ENCODE data around the gene RNF2. TPM values are rescaled to one million over a fixed set of nuclear protein-coding genes. Genes with fewer than 3 reads are reported as not detected.

Gene RNF2
- total and polyA plus RNA-seq, 2 experiments from 2014 or later: 18.2 to 19.6 TPM

GRCh38 chr1:185077374-185077773 lies 32.0 kb downstream of the RNF2 start:
- Histone ChIP-seq H4K20me1 (ENCODE audit: insufficient read depth) (no peaks in the 10 kb centered on the region; the same call in 1 of the 2 replicates), H3K9ac (no peak overlapping the region), H3K9me2 (ENCODE audit: insufficient read depth) (no peaks in the 10 kb centered on the region; the same call in 1 of the 2 replicates), H3K9me3 (ENCODE audit: low read depth) (no peaks in the 10 kb centered on the region), H2AFZ (no peak overlapping the region), H3K79me2 (ENCODE audit: insufficient read depth) (peaks cover 100% of the 10 kb centered on the region), H3K27me3 (replicated peaks; ENCODE audit: insufficient read depth) (no peaks in the 10 kb centered on the region), H3K36me3 (ENCODE audit: low read depth) (no peaks in the 10 kb centered on the region), H3K4me2 (ENCODE audit: unreplicated experiment) (no peak overlapping the region), H3F3A (ENCODE audit: insufficient read depth) (peaks cover 10% of the 10 kb centered on the region; the same call in 1 of the 2 replicates), H3K27ac (no peak overlapping the region), H3K4me1 (ENCODE audit: insufficient read depth) (peaks cover 15% of the 10 kb centered on the region; the same call in 1 of the 2 replicates), H3K4me3 (no peak overlapping the region)
- DNase-seq: no peak
- in situ Hi-C loops (cut with MboI): no loop called here
- 74 to 80% methylated on average over 4 of the region's 4 CpGs for WGBS, 2 experiments (ENCODE audit: low coverage in 1 of 2, low lambda C conversion rate in 2 of 2, missing lambda C conversion rate in 2 of 2)
- no peak for TF ChIP-seq EZH2 (IDR thresholded peaks at IDR 0.05; ENCODE audit: insufficient read depth, poor library complexity, severe bottlenecking)

- H3K4me3 ChIP-seq: no peak overlapping the region
- H3K4me1 ChIP-seq (ENCODE audit: insufficient read depth): no peaks in the 10 kb centered on the region
- no peaks in the 10 kb centered on the region for H3K9me3 ChIP-seq (ENCODE audit: low read depth)
- no peak overlapping the region for H3K4me2 ChIP-seq (ENCODE audit: unreplicated experiment)
- H3K36me3 ChIP-seq (ENCODE audit: low read depth): no peaks in the 10 kb centered on the region
- H4K20me1 ChIP-seq (ENCODE audit: insufficient read depth): peaks cover 3% of the 10 kb centered on the region; the same call in 1 of the 2 replicates
- H3K27ac ChIP-seq: no peak overlapping the region
- H3K27me3 ChIP-seq (replicated peaks; ENCODE audit: insufficient read depth): no peaks in the 10 kb centered on the region
- peaks cover 100% of the 10 kb centered on the region for H3K79me2 ChIP-seq (ENCODE audit: insufficient read depth)
- no peak overlapping the region for H2AFZ ChIP-seq
- no peak for DNase-seq
- H3K9me2 ChIP-seq (ENCODE audit: insufficient read depth): no peaks in the 10 kb centered on the region
- in situ Hi-C loops (cut with MboI): no loop called here
- H3K9ac ChIP-seq: no peak overlapping the region
- no peaks in the 10 kb centered on the region for H3F3A ChIP-seq (ENCODE audit: insufficient read depth)
- no peak for TF ChIP-seq EZH2phosphoT487 (IDR thresholded peaks at IDR 0.05; ENCODE audit: insufficient read depth, low read depth)
Measured at GRCh38 chr1:185080422-185080821, 35.1 kb downstream of the RNF2 start.

- Histone ChIP-seq H4K20me1 (ENCODE audit: insufficient read depth) (0 out of 2 replicates have a peak, but pooled peaks cover 3% of the 10 kb centered on the region), H3K27ac (no peak overlapping the region), H3K79me2 (ENCODE audit: insufficient read depth) (peaks cover 93% of the 10 kb centered on the region), H3K4me2 (ENCODE audit: unreplicated experiment) (no peak overlapping the region), H3K9me2 (ENCODE audit: insufficient read depth) (no peaks in the 10 kb centered on the region), H3K9ac (no peak overlapping the region), H2AFZ (no peak overlapping the region), H3F3A (ENCODE audit: insufficient read depth) (no peaks in the 10 kb centered on the region), H3K9me3 (ENCODE audit: low read depth) (no peaks in the 10 kb centered on the region), H3K4me1 (ENCODE audit: insufficient read depth) (no peaks in the 10 kb centered on the region), H3K27me3 (replicated peaks; ENCODE audit: insufficient read depth) (no peaks in the 10 kb centered on the region), H3K4me3 (no peak overlapping the region), H3K36me3 (ENCODE audit: low read depth) (no peaks in the 10 kb centered on the region)
- in situ Hi-C loops (cut with MboI): no loop called here
- DNase-seq: no peak
- 94 to 97% methylated on average over 2 of the region's 2 CpGs for WGBS, 2 experiments (ENCODE audit: low coverage in 1 of 2, low lambda C conversion rate in 2 of 2, missing lambda C conversion rate in 2 of 2)
- TF ChIP-seq EZH2phosphoT487 (IDR thresholded peaks at IDR 0.05; ENCODE audit: insufficient read depth, low read depth) (no peak), EZH2 (IDR thresholded peaks at IDR 0.05; ENCODE audit: insufficient read depth, poor library complexity, severe bottlenecking) (no peak)
Measured at GRCh38 chr1:185083818-185084217, 38.5 kb downstream of the RNF2 start.

- 98 to 100% methylated on average over 1 of the region's 1 CpG for WGBS, 2 experiments (ENCODE audit: low coverage in 1 of 2, low lambda C conversion rate in 2 of 2, missing lambda C conversion rate in 2 of 2)
- Histone ChIP-seq H3K79me2 (ENCODE audit: insufficient read depth) (peaks cover 60% of the 10 kb centered on the region), H3K27ac (no peak overlapping the region)
Measured at GRCh38 chr1:185087101-185087500, 41.7 kb downstream of the RNF2 start.

GRCh38 chr1:185087746-185088145 lies 42.4 kb downstream of the RNF2 start:
- in situ Hi-C loops (cut with MboI): no loop called here
- no peaks in the 10 kb centered on the region for H3K4me1 ChIP-seq (ENCODE audit: insufficient read depth)
- H3K27me3 ChIP-seq (replicated peaks; ENCODE audit: insufficient read depth): no peaks in the 10 kb centered on the region
- H3K9me2 ChIP-seq (ENCODE audit: insufficient read depth): no peaks in the 10 kb centered on the region
- H3K9me3 ChIP-seq (ENCODE audit: low read depth): no peaks in the 10 kb centered on the region
- H3F3A ChIP-seq (ENCODE audit: insufficient read depth): no peaks in the 10 kb centered on the region
- H3K4me2 ChIP-seq (ENCODE audit: unreplicated experiment): no peak overlapping the region
- no peak overlapping the region for H3K27ac ChIP-seq
- no peaks in the 10 kb centered on the region for H3K36me3 ChIP-seq (ENCODE audit: low read depth)
- no peak for TF ChIP-seq EZH2 (IDR thresholded peaks at IDR 0.05; ENCODE audit: insufficient read depth, poor library complexity, severe bottlenecking)
- TF ChIP-seq EZH2phosphoT487 (IDR thresholded peaks at IDR 0.05; ENCODE audit: insufficient read depth, low read depth): no peak
- no peak for DNase-seq
- no peak overlapping the region for H2AFZ ChIP-seq
- H4K20me1 ChIP-seq (ENCODE audit: insufficient read depth): 0 out of 2 replicates have a peak, but pooled peaks cover 3% of the 10 kb centered on the region
- H3K9ac ChIP-seq: no peak overlapping the region
- no peak overlapping the region for H3K4me3 ChIP-seq
- H3K79me2 ChIP-seq (ENCODE audit: insufficient read depth): peaks cover 54% of the 10 kb centered on the region

More at GRCh38 chr1:185087101-185087500, 41.7 kb downstream of the RNF2 start:
- Histone ChIP-seq H3K4me2 (ENCODE audit: unreplicated experiment) (no peak overlapping the region), H4K20me1 (ENCODE audit: insufficient read depth) (0 out of 2 replicates have a peak, but pooled peaks cover 3% of the 10 kb centered on the region), H3F3A (ENCODE audit: insufficient read depth) (no peaks in the 10 kb centered on the region), H3K4me1 (ENCODE audit: insufficient read depth) (no peaks in the 10 kb centered on the region), H2AFZ (no peak overlapping the region), H3K36me3 (ENCODE audit: low read depth) (no peaks in the 10 kb centered on the region), H3K27me3 (replicated peaks; ENCODE audit: insufficient read depth) (no peaks in the 10 kb centered on the region), H3K9me3 (ENCODE audit: low read depth) (no peaks in the 10 kb centered on the region), H3K4me3 (no peak overlapping the region), H3K9me2 (ENCODE audit: insufficient read depth) (no peaks in the 10 kb centered on the region), H3K9ac (no peak overlapping the region)
- in situ Hi-C loops (cut with MboI): no loop called here
- no peak for TF ChIP-seq EZH2phosphoT487 (IDR thresholded peaks at IDR 0.05; ENCODE audit: insufficient read depth, low read depth)
- TF ChIP-seq EZH2 (IDR thresholded peaks at IDR 0.05; ENCODE audit: insufficient read depth, poor library complexity, severe bottlenecking): no peak
- no peak for DNase-seq
